HG03135 (cell line): ENCODE results near the gene IWS1.

Experiments used
- ATAC-seq: cut with Tn5 transposase; IDR thresholded peaks from one replicate; pipeline ENCODE4 v1.9.1; 2021; ENCODE audit warnings: mild to moderate bottlenecking, moderate library complexity; ENCODE audit not compliant: unreplicated experiment

The IWS1 gene

GRCh38 chr2:127506510-127506909 is 19.8 kb downstream of the IWS1 start:
- ATAC-seq = no peak

GRCh38 chr2:127504552-127505430 is 21.5 kb downstream of the IWS1 start:
- ATAC-seq = no peak

- ATAC-seq = no peak
Measured at GRCh38 chr2:127503491-127503890, 22.8 kb downstream of the IWS1 start.

GRCh38 chr2:127498386-127498785 is 27.9 kb downstream of the IWS1 start:
- ATAC-seq = no peak

- no peak for ATAC-seq
Measured at GRCh38 chr2:127490283-127490682, 36.0 kb downstream of the IWS1 start.

GRCh38 chr2:127486247-127487058 is 39.8 kb downstream of the IWS1 start:
- ATAC-seq = no peak

GRCh38 chr2:127485694-127486071 is 40.6 kb downstream of the IWS1 start:
- ATAC-seq = no peak

- ATAC-seq = no peak
Measured at GRCh38 chr2:127485051-127485693, 41.1 kb downstream of the IWS1 start.

GRCh38 chr2:127482031-127482430 is 44.3 kb downstream of the IWS1 start:
- no peak for ATAC-seq

GRCh38 chr2:127479866-127480743 is 46.2 kb downstream of the IWS1 start:
- ATAC-seq = no peak

GRCh38 chr2:127479219-127479825 is 47.0 kb downstream of the IWS1 start:
- no peak for ATAC-seq

- no peak for ATAC-seq
Measured at GRCh38 chr2:127475788-127476187, 50.5 kb downstream of the IWS1 start.

- no peak for ATAC-seq
Measured at GRCh38 chr2:127472268-127472667, 54.0 kb downstream of the IWS1 start.

- ATAC-seq = no peak
Measured at GRCh38 chr2:127471286-127471988, 54.9 kb downstream of the IWS1 start.

- no peak for ATAC-seq
Measured at GRCh38 chr2:127469974-127470373, 56.3 kb downstream of the IWS1 start.

- no peak for ATAC-seq
Measured at GRCh38 chr2:127469051-127469450, 57.2 kb downstream of the IWS1 start.

GRCh38 chr2:127465258-127465657 is 61.0 kb downstream of the IWS1 start:
- no peak for ATAC-seq

- no peak for ATAC-seq
Measured at GRCh38 chr2:127464470-127465257, 61.6 kb downstream of the IWS1 start.
